CD4-positive, alpha-beta memory T cell (primary cell): ENCODE data around the gene ADM2. TPM values are rescaled to one million over a fixed set of nuclear protein-coding genes. Genes with fewer than 3 reads are reported as not detected.

Experiments used
- CTCF ChIA-PET: fragments of 350-600 bp; sonication (Branson Sonifier 250); formaldehyde crosslinking; loops from one replicate; lab custom pipeline; 2021; ENCODE audit warnings: inconsistent platforms; ENCODE audit not compliant: partially characterized antibody; lab: Charles Lee
- POLR2A ChIA-PET: fragments of 350-600 bp; sonication (Branson Sonifier 250); formaldehyde crosslinking; loops from one replicate; lab custom pipeline; 2021; ENCODE audit not compliant: partially characterized antibody; lab: Charles Lee
- DNase-seq, 5 donors: peaks; one replicate each; pipeline versions ENCODE4 v3.0.0 to v3.0.0-alpha.2; 2020 to 2022; ENCODE audit warnings: mixed read lengths in 1 of 5
- H3K27ac ChIP-seq: one replicate; pipeline ENCODE4 v1.7.0; 2013; ENCODE audit warnings: low read depth, low read length
- H3K27me3 ChIP-seq: 2 replicates; pipeline ENCODE4 v1.7.0; 2013; ENCODE audit warnings: mild to moderate bottlenecking, low read length, moderate library complexity; ENCODE audit not compliant: insufficient read depth
- H3K36me3 ChIP-seq: 2 replicates; pipeline ENCODE4 v1.7.0; 2013; ENCODE audit warnings: mild to moderate bottlenecking, low read length, moderate library complexity; ENCODE audit not compliant: insufficient read depth
- H3K4me1 ChIP-seq: 2 replicates; pipeline ENCODE4 v1.7.0; 2013; ENCODE audit warnings: mild to moderate bottlenecking, low read length, moderate library complexity; ENCODE audit not compliant: insufficient read depth
- H3K4me3 ChIP-seq, 2 donors: one replicate each; pipeline ENCODE4 v1.7.0; 2013; ENCODE audit warnings: low read length in 2 of 2, mild to moderate bottlenecking in 1 of 2
- H3K9me3 ChIP-seq, 2 donors: one replicate each; pipeline ENCODE4 v1.7.0; 2013; ENCODE audit warnings: low read length in 2 of 2, control low read depth in 1 of 2; ENCODE audit not compliant: control insufficient read depth in 1 of 2
- H3K27ac Mint-ChIP-seq, 7 donors: one replicate each; pipeline ENCODE4 v1.8.0; 2020 to 2021; ENCODE audit warnings: mixed read lengths in 7 of 7, mild to moderate bottlenecking in 6 of 7, inconsistent platforms in 3 of 7, moderate library complexity in 3 of 7
- H3K27me3 Mint-ChIP-seq, 2 donors: one replicate each; pipeline ENCODE4 v1.8.0; 2020 to 2021; ENCODE audit warnings: mixed read lengths in 2 of 2
- H3K36me3 Mint-ChIP-seq, 2 donors: one replicate each; pipeline ENCODE4 v1.8.0; 2020 to 2021; ENCODE audit warnings: mixed read lengths in 2 of 2, inconsistent platforms in 1 of 2, mild to moderate bottlenecking in 1 of 2
- H3K4me1 Mint-ChIP-seq, 4 donors: one replicate each; pipeline ENCODE4 v1.8.0; 2020 to 2021; ENCODE audit warnings: mixed read lengths in 4 of 4, mild to moderate bottlenecking in 1 of 4
- H3K4me3 Mint-ChIP-seq, 8 donors: one replicate each; pipeline ENCODE4 v1.8.0; 2020 to 2021; ENCODE audit warnings: mixed read lengths in 8 of 8, mild to moderate bottlenecking in 7 of 8, moderate library complexity in 6 of 8, inconsistent platforms in 3 of 8
- H3K9me3 Mint-ChIP-seq, 8 donors: one replicate each; pipeline ENCODE4 v1.8.0; 2020 to 2021; ENCODE audit warnings: mixed read lengths in 8 of 8, mild to moderate bottlenecking in 5 of 8, inconsistent platforms in 3 of 8, moderate library complexity in 1 of 8
- intact Hi-C: fragments of 100-400 bp; cut with micrococcal nuclease; formaldehyde crosslinking; loops from one replicate; pipeline ENCODE4 v1.15.1; 2023
- polyA plus RNA-seq, 2 donors: library from polyadenylated mRNA; unstranded; fragments of 300-500 nt; fragmentation: Illumina TruSeq; gene quantifications; one replicate each; pipeline ENCODE4 v1.2.3, GENCODE V29; 2021
- total RNA-seq, 2 experiments: library from RNA; stranded (reverse); gene quantifications; one replicate each; pipeline ENCODE4 v1.2.3, GENCODE V29; 2021

Gene ADM2
- total and polyA plus RNA-seq, 4 experiments from 2014 or later, result 0.07 to 4.5 (median 2.4) TPM

- Mint-ChIP-seq H3K27ac (peak overlapping the region in 3 of 7 donors; percentile 37 to 81 (median 47)), H3K4me3 (no peak overlapping the region), H3K4me1 (peaks cover 17 to 49% (median 38%) of the 10 kb centered on the region in 4 donors), H3K9me3 (peaks cover 0 to 3% (median 0%) of the 10 kb centered on the region in 8 donors), H3K36me3 (no peaks in the 10 kb centered on the region), H3K27me3 (no peaks in the 10 kb centered on the region)
- DNase-seq, result no peak
- H3K27me3 ChIP-seq, result no peaks in the 10 kb centered on the region
- ChIA-PET POLR2A (interaction anchor here (1.4 to 10.4 kb wide), 3 partner anchors 7 to 86 kb away, joined by 4 to 321 read pairs (median 27); partner anchors contain the start of genes SCO2 and TYMP), CTCF (interaction anchor here (1.7 to 9.2 kb wide), 3 partner anchors 8 to 86 kb away, joined by 3 to 135 read pairs (median 8); partner anchors contain the start of genes SCO2 and TYMP)
- H3K9me3 ChIP-seq, result no peaks in the 10 kb centered on the region
- no peaks in the 10 kb centered on the region for H3K36me3 ChIP-seq
- no peak overlapping the region for H3K27ac ChIP-seq
- H3K4me3 ChIP-seq, result no peak overlapping the region
- intact Hi-C loops, result no loop called here
- H3K4me1 ChIP-seq, result peaks cover 46% of the 10 kb centered on the region
Measured at GRCh38 chr22:50535113-50535512, 53.8 kb downstream of the ADM2 start.

Other genes starting within 250 kb of the ADM2 start
- gene TUBGCP6, start 236.5 kb upstream of the ADM2 start, total RNA-seq, result 100 to 1,000 TPM; 132 to 133 TPM
- gene TUBGCP6, start 236.5 kb upstream of the ADM2 start, polyA plus RNA-seq, result 10 to 100 TPM; 16.5 to 20.5 TPM
- 100 to 1,000 TPM; 141 to 151 TPM for gene HDAC10, start 230.3 kb upstream of the ADM2 start, total RNA-seq
- 1 to 10 TPM; 3.8 to 6.8 TPM for gene HDAC10, start 230.3 kb upstream of the ADM2 start, polyA plus RNA-seq
- gene MAPK12, start 219.9 kb upstream of the ADM2 start, total RNA-seq, result 1 to 10 TPM; 2.9 TPM
- gene MAPK12, start 219.9 kb upstream of the ADM2 start, polyA plus RNA-seq, result under 1 TPM in 1 of 2 donors, not detected in 1; 0.05 TPM
- 1 to 10 TPM; 1.6 to 1.7 TPM for gene MAPK11, start 211.2 kb upstream of the ADM2 start, total RNA-seq
- gene MAPK11, start 211.2 kb upstream of the ADM2 start, polyA plus RNA-seq, result under 1 TPM; 0.10 to 0.54 TPM
- gene PLXNB2, start 173.9 kb upstream of the ADM2 start, total RNA-seq, result 1 to 10 TPM; 2.8 to 4.6 TPM
- gene PLXNB2, start 173.9 kb upstream of the ADM2 start, polyA plus RNA-seq, result under 1 TPM in 1 of 2 donors, not detected in 1; 0.40 TPM
- 1 to 10 TPM; 1.5 to 2.4 TPM for gene DENND6B, start 154.5 kb upstream of the ADM2 start, total RNA-seq
- gene DENND6B, start 154.5 kb upstream of the ADM2 start, polyA plus RNA-seq, result under 1 TPM; 0.22 to 0.36 TPM
- 10 to 100 TPM; 80.1 to 91.2 TPM for gene PPP6R2, start 138.2 kb upstream of the ADM2 start, total RNA-seq
- 10 to 100 TPM; 13.3 to 27.7 TPM for gene PPP6R2, start 138.2 kb upstream of the ADM2 start, polyA plus RNA-seq
- gene SBF1, start 6.5 kb upstream of the ADM2 start, total RNA-seq, result 100 to 1,000 TPM; 217 to 221 TPM
- gene SBF1, start 6.5 kb upstream of the ADM2 start, polyA plus RNA-seq, result 10 to 100 TPM; 13.2 to 42.9 TPM
- not detected for gene MIOX, start 5.3 kb downstream of the ADM2 start, total RNA-seq
- gene MIOX, start 5.3 kb downstream of the ADM2 start, polyA plus RNA-seq, result not detected
- gene LMF2, start 26.2 kb downstream of the ADM2 start, total RNA-seq, result 100 to 1,000 TPM; 152 to 155 TPM
- gene LMF2, start 26.2 kb downstream of the ADM2 start, polyA plus RNA-seq, result 10 to 100 TPM; 21.7 to 33.8 TPM
- 10 to 100 TPM; 81.1 to 81.8 TPM for gene NCAPH2, start 26.7 kb downstream of the ADM2 start, total RNA-seq
- 10 to 100 TPM; 36.4 to 36.9 TPM for gene NCAPH2, start 26.7 kb downstream of the ADM2 start, polyA plus RNA-seq
- not detected for gene SCO2, start 44.1 kb downstream of the ADM2 start, total RNA-seq
- gene SCO2, start 44.1 kb downstream of the ADM2 start, polyA plus RNA-seq, result 1 to 10 TPM; 3.6 to 8.1 TPM
- 10 to 100 TPM; 15.7 to 18.0 TPM for gene TYMP, start 48.5 kb downstream of the ADM2 start, total RNA-seq
- 10 to 100 TPM; 22.0 to 30.9 TPM for gene TYMP, start 48.5 kb downstream of the ADM2 start, polyA plus RNA-seq
- 1 to 10 TPM; 7.0 to 7.5 TPM for gene KLHDC7B, start 64.4 kb downstream of the ADM2 start, total RNA-seq
- gene KLHDC7B, start 64.4 kb downstream of the ADM2 start, polyA plus RNA-seq, result 1 to 10 TPM; 4.3 to 7.5 TPM
- not detected for gene SYCE3, start 81.4 kb downstream of the ADM2 start, total RNA-seq
- under 1 TPM in 1 of 2 donors, not detected in 1; 0.83 TPM for gene SYCE3, start 81.4 kb downstream of the ADM2 start, polyA plus RNA-seq
- gene CPT1B, start 96.9 kb downstream of the ADM2 start, total RNA-seq, result 10 to 100 TPM; 68.0 to 70.0 TPM
- gene CPT1B, start 96.9 kb downstream of the ADM2 start, polyA plus RNA-seq, result 1 to 10 TPM in 1 of 2 donors, not detected in 1; 2.3 TPM
- gene CHKB, start 101.3 kb downstream of the ADM2 start, total RNA-seq, result 100 to 1,000 TPM; 178 to 196 TPM
- 10 to 100 TPM; 30.7 to 40.3 TPM for gene CHKB, start 101.3 kb downstream of the ADM2 start, polyA plus RNA-seq
- under 1 TPM; 0.22 to 0.49 TPM for gene MAPK8IP2, start 119.2 kb downstream of the ADM2 start, total RNA-seq
- not detected for gene MAPK8IP2, start 119.2 kb downstream of the ADM2 start, polyA plus RNA-seq
- gene ARSA, start 146.6 kb downstream of the ADM2 start, total RNA-seq, result 10 to 100 TPM; 83.2 to 86.8 TPM
- 10 to 100 TPM in 1 of 2 donors, 1 to 10 TPM in 1; 7.8 to 13.0 TPM for gene ARSA, start 146.6 kb downstream of the ADM2 start, polyA plus RNA-seq
- gene SHANK3, start 191.3 kb downstream of the ADM2 start, total RNA-seq, result not detected
- not detected for gene SHANK3, start 191.3 kb downstream of the ADM2 start, polyA plus RNA-seq